GM12878 (cell line): ENCODE measurements around the gene SESTD1. TPM values are rescaled to one million over a fixed set of nuclear protein-coding genes. Genes with fewer than 3 reads are reported as not detected.
A peak's percentile ranks its signal among the peaks of the same experiment; 100 is the strongest.

ENCODE experiments used
- ATF2 ChIP-seq: IDR thresholded peaks from 2 replicates; pipeline ENCODE4 v1.6.1; 2012; ENCODE audit warnings: low read length, inconsistent platforms
- BMI1 ChIP-seq: fragments of 450-650 bp; IDR thresholded peaks from 2 replicates; pipeline ENCODE4 v1.6.1; 2016; ENCODE audit warnings: mild to moderate bottlenecking, moderate library complexity, borderline replicate concordance
- ESRRA ChIP-seq: IDR thresholded peaks from 2 replicates; pipeline ENCODE4 v1.6.1; 2012; ENCODE audit warnings: mild to moderate bottlenecking, low read length, improper control_type of control experiment
- ETV6 ChIP-seq, 2 experiments: fragments of 450-650 bp in 1 of 2; IDR thresholded peaks in 1 of 2; conservative IDR thresholded peaks in 1 of 2; 2 replicates each; pipeline ENCODE4 v1.6.1; 2014; ENCODE audit warnings: antibody characterized with exemption in 1 of 2, borderline replicate concordance in 1 of 2, low read depth in 1 of 2, mild to moderate bottlenecking in 1 of 2, moderate library complexity in 1 of 2
- IKZF1 ChIP-seq: fragments of 450-650 bp; conservative IDR thresholded peaks from 2 replicates; pipeline ENCODE4 v1.6.1; 2017; ENCODE audit warnings: antibody characterized with exemption, mild to moderate bottlenecking
- IKZF2 ChIP-seq, 2 experiments: fragments of 450-650 bp; IDR thresholded peaks; 2 replicates each; pipeline ENCODE4 v1.6.1; 2017; ENCODE audit warnings: mild to moderate bottlenecking in 2 of 2, moderate library complexity in 2 of 2
- IRF3 ChIP-seq: fragments of 450-650 bp; IDR thresholded peaks from 2 replicates; pipeline ENCODE4 v1.6.1; 2014; ENCODE audit warnings: mild to moderate bottlenecking
- IRF4 ChIP-seq: IDR thresholded peaks from 2 replicates; pipeline ENCODE4 v1.6.1; 2011; ENCODE audit warnings: low read depth, low read length
- MAX ChIP-seq: IDR thresholded peaks from 2 replicates; pipeline ENCODE4 v1.6.1; 2012; ENCODE audit warnings: low read depth, low read length, improper control_type of control experiment
- NR2F1 ChIP-seq: fragments of 450-650 bp; conservative IDR thresholded peaks from 2 replicates; pipeline ENCODE4 v1.6.1; 2017; ENCODE audit warnings: mild to moderate bottlenecking
- RELA ChIP-seq: fragments of 450-650 bp; IDR thresholded peaks from 2 replicates; pipeline ENCODE4 v1.8.0; 2014; ENCODE audit warnings: borderline replicate concordance; ENCODE audit not compliant: partially characterized antibody
- RFX5 ChIP-seq: IDR thresholded peaks from 2 replicates; pipeline ENCODE4 v1.6.1; 2011; ENCODE audit warnings: low read depth, low read length, improper control_type of control experiment
- SP1 ChIP-seq: IDR thresholded peaks from one replicate; pipeline ENCODE4 v1.6.1; 2011; ENCODE audit warnings: low read depth, low read length
- TCF7 ChIP-seq: IDR thresholded peaks from 2 replicates; pipeline ENCODE4 v1.6.1; 2014; ENCODE audit warnings: antibody characterized with exemption, borderline replicate concordance
- YY1 ChIP-seq: IDR thresholded peaks from 2 replicates; pipeline ENCODE4 v1.6.1; 2011; ENCODE audit warnings: low read depth, mild to moderate bottlenecking, low read length
- ZNF687 ChIP-seq: fragments of 450-650 bp; IDR thresholded peaks from 2 replicates; pipeline ENCODE4 v1.6.1; 2017; ENCODE audit warnings: mild to moderate bottlenecking, moderate library complexity
- polyA plus RNA-seq, 11 experiments: library from polyadenylated mRNA; depleted of rRNA in 4 of 11; unstranded in 6 of 11; stranded (reverse) in 5 of 11; fragments of >200 nt; fragmentation: Nextera tagmentation in 4 of 11; fragmentation: Illumina TruSeq in 1 of 11; extraction: Ambion mirVana in 4 of 11; extraction: Trizol in 1 of 11; gene quantifications; 1 replicate in 1 of 11; 2 replicates in 10 of 11; pipeline versions ENCODE4 v1.2.1 to v1.2.3, GENCODE V29; 2011 to 2016; ENCODE audit warnings: inconsistent platforms in 2 of 11, missing spikeins in 2 of 11, low read depth in 1 of 11
- total RNA-seq, 4 experiments: library from RNA; depleted of rRNA in 3 of 4; stranded (reverse); fragments of >200 nt in 3 of 4; fragmentation: Illumina TruSeq in 1 of 4; extraction: Trizol in 1 of 4; gene quantifications; 2 replicates each; pipeline versions ENCODE4 v1.2.1 to v1.2.3, GENCODE V29; 2013 to 2021

Gene SESTD1
- total and polyA plus RNA-seq, 10 of the 15 experiments (the other 5 are each of a cell fraction or from before 2014, with no cell fraction given) = 4.4 to 22.7 (median 9.5) TPM

- TF ChIP-seq IKZF2 (IDR thresholded peaks at IDR 0.05) (peak; percentile 65 to 69; a peak in 3 of 4 replicates), ESRRA (no peak), TCF7 (peak; percentile 76), YY1 (no peak), IKZF1 (0 out of 2 replicates have a peak, but pooled peaks have one; percentile 25), RELA (no peak), ETV6 (conservative IDR thresholded peaks at IDR 0.05 in 1 of 2, IDR thresholded peaks at IDR 0.05 in 1 of 2; ENCODE audit: borderline replicate concordance in 1 of 2, low read depth in 1 of 2) (no peak), MAX (no peak), RFX5 (no peak), IRF4 (no peak), ZNF687 (0 out of 2 replicates have a peak, but pooled peaks have one; percentile 9), SP1 (no peak), IRF3 (no peak), BMI1 (no peak), ATF2 (peak; percentile 34), NR2F1 (0 out of 2 replicates have a peak, but pooled peaks have one; percentile 19)
Measured at GRCh38 chr2:179059026-179059700, 205.5 kb downstream of the SESTD1 start (continued).
